Stimulated activated CD8-positive, alpha-beta memory T cell treated with anti-CD3 and anti-CD28 coated beads, Interleukin-4, amount 100 ng/mL, for 48 hours (primary cell): ENCODE results near the gene GTF2H3.
A peak's percentile ranks its signal among the peaks of the same experiment; 100 is the strongest.

Source experiments
- DNase-seq: peaks from one replicate; pipeline ENCODE4 v3.0.0-alpha.2; 2020

Gene GTF2H3

DNA sequence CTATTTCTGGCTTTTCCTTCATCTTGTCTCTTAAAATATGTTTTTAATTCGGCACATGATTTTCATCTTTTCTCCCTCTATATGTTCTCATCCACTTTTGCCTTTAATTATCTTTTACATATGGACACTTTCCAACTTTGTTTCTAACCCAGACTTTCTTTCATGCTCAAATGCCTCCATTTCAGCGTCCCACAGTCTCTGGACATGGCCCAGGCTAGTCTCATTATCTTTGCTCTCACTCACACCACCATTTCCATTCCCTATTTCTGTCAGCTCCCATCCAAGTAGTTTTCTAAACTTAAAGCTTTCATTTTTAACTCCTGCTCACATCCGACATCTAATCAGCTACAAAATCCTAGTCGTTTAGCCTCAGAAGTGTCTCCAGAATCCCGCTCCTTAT lies 14.8 kb downstream of the GTF2H3 start:
- no peak for DNase-seq

DNA sequence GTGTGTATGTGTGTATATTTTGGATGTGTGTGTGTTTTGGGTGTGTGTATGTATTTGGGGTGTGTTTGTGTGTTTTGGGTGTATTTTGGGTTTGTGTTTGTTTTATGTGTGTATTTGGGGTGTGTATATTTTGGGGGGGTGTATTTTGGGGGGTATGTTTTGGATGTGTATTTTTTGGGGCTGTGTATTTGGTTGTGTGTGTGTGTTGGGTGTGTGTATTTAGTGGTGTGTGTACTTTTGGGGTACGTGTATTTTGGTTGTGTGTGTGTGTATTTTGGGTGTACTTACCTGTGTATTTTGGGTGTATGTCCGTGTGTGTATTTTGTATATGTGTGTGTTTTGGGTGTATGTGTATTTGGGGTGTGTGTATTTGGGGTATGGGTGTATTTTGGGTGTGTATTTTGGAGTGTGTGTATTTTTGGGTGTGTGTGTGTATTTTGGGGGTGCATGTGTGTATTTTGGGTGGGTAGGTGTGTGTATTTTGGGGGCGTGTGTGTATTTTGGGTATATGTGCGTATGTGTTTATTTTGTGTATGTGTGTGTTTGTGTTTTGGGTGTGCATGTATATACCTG lies 20.6 kb downstream of the GTF2H3 start:
- no peak for DNase-seq

DNA sequence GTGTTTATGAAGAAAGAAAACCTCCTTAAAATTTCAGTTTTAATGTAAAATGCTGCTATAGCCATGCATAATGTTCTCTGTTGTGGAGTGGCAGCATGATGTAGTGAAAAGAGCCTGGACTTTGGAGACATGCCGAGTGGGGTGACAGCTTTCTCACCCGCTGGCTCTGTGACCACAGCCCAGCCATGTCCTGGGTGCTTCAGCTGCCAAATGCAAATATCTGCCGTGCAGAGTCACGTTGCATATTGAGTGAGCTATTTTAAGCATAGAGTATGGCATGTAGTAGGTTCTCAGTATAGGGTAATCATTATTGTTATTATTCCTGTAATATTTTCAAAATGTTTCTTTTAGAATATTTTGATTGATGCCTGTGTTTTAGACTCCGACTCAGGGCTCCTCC lies 21.8 kb downstream of the GTF2H3 start:
- no peak for DNase-seq

DNA sequence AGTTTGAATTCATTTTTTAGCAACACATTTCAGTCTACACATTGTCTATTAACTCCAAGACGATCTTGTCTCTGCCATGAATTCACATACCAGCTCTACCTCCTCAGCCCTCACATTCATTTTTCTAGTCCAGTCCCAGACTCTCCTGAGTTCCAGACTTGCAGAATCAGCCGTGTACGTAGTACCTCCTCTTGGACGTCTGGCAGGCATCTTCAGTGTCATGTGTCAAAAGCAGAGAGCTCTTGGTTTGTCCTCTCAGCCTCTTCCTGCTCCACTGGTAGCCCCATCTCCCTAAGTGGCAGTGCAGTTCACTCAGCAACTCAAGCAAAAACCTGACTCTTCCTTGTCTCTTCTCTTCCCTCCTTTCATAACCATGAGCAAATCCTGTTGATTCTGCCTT lies 22.8 kb downstream of the GTF2H3 start:
- no peak for DNase-seq

DNA sequence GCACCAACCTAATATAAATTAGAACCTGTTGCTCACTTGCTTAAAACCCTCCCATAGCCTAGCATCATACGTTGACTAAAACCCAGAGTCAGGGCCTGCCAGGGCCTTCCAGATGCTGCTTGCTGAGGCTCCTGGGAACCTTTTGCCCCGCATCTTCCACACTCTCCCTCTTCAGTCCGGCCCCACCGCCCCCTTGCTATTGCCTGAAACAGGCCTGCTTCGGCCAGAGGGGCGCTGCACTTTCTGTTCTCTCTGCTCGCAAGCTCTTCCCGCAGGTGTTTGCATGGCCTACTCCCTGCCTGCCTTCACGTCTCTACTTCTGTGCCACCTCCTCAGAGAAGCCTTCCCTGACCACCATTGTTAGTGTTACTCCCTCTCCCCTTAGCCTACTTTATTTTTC lies 23.6 kb downstream of the GTF2H3 start:
- DNase-seq: no peak

DNA sequence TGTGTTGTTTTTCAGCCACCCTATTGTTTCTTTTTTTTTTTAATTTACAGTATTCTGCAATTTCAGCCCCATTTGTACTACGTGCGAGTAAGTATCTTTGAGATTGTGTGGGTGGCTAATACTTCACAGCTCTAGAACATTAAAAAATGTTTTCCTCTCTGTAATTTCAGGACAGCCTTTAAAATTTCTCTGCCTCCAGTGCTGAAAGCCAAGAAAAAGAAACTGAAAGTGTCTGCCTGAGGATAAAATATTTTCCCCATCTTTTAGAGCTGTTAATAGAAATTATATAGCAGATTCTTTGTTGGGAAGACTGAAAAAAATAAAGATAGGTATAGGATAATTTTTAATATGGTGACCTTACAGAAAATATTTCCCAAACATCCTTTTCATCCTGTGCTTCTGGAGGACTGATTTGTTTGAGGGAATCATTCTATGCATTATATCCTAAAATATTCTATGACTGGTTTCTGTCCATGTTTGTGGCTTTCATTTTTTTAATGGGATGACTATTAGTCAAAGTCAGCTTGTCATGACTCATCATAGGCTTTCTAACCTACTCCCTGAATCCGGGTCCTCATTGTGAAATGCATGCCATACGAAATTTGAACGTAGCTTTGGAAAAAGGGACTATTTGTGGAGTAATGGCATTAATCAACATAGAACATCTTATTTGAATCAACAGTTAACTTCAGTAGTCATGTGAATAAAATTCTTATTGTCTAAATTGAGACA lies 26.5 kb downstream of the GTF2H3 start:
- DNase-seq: no peak

DNA sequence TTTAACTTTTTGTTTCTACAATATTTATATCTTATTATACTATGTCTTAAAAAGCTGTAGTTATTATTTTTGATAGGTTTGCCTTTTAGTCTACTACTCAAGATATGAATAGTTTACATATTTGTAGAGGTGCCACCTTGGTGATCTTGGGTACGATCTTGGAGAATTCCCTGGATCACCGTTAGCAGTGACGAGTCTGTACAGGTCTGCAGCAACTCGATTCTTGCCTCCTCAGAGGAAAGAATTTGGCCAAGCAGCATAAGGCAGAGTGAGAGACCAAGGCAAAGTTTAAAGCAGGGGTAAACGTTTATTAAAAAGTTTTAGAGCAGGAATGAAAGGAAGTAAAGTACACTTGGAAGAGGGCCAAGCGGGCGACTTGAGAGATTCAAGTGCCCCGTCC lies 34.1 kb downstream of the GTF2H3 start:
- DNase-seq: no peak

DNA sequence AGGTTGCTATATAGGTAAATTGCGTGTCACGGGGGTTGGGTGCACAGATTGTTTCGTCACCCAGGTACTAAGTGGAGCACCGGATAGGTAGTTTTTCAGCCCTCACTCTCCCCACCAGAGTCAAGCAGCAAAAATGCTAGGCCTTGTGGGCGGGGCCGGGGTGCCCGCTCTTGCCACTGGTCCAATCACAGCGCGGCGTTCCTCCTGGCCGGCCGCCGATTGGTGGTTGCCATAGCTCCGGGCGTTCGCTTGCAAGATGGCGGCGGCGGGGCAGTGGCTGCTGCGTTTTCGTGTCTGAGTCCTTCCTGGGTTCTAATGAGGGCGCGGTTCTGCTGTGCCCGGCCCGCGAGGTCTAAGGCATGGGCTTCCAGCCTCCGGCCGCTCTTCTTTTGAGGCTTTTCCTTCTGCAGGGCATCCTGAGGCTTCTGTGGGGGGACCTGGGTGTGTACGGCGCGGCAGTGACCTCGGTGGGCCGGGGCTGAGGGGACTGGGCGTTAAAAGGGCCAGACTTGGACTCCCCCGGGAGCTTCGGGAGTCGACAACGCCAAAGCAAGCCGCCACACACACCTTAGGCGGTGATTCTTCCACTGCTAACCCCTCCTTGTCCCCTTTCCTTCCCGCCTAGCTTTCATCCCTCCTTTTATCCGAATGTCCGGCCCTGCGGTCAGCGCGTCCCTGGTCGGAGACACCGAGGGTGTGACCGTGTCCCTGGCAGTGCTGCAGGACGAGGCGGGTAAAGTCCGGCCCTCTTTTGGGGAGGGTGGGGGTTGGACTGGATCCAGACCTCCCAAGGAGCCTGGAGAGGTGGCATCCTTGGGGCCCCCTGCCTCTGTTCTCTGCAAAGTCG lies 37.5 kb downstream of the GTF2H3 start, which contains the start of gene TCTN2:
TSS of gene TCTN2 (plus strand) at position 232 of the 847 bp plus-strand sequence. CDS start at position 360, 128 bp downstream.
- peak; percentile 97 for DNase-seq

DNA sequence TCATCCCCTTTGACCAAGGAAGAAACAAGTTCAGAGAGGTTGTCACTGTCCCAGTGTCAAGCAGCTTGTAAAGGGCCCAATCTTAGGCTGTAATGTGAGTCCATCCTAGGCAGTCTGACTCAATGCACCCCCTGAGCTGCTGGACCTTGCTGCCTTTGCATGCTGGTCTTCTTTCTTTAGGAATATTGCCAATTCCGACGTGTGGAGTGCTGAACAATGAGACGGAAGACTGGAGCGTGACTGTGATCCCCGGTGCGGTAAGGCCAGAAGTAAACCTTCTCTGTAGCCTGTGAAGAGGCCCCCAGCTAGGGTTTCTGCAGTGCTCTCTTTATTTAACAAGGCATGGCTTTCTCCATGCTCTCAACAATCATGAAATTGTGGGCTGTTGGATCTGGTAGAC lies 38.2 kb downstream of the GTF2H3 start:
- no peak for DNase-seq

DNA sequence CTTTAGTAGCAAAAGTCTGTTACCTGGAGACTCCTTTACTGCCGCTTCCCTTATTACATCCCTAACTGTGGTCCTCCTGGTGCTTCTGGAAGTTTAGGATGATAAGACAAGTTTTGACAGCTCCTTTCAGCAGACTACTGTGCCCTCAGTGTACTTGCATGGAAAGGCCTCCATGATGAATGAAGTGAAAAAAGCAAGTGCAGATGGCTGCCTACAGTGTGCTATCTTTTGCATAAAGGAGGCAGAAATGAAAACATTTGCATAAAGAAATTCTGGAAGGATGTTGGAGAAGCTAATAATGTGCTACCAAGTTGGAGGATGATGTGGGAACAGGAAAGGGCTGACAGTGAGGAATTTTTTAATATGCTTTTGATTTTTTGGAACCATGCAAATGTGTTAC lies 41.8 kb downstream of the GTF2H3 start:
- DNase-seq: no peak

DNA sequence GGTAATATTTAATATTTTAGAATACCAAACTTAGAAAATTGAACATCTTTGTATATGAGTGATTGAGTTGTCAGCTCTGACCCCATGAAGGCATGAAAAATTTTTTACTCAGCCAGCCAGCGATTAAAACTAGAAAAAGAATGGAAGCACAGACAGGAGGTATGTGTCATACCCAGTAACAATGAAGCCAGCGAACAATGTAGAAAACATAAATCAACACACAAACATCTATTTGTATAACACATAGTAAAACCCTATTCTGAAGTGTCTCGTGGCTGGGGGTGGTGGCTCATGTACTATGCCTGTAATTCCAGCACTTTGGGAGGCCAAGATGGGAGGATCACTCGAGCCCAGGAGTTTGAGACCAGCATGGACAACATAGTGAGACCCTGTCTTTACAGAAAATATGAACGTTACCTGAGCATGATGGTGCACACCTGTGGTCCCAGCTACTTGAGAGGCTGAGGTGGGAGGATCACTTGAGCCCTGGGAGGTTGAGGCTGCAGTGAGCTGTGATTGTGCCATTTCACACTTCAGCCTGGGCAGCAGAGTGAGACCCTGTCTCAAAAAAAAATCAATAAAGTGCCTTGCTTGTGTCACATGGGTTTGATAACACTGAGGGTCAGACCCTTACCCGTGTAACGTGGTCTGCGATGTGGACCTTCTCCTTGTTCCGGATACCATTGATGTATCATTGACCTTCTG lies 43.1 kb downstream of the GTF2H3 start:
- no peak for DNase-seq

DNA sequence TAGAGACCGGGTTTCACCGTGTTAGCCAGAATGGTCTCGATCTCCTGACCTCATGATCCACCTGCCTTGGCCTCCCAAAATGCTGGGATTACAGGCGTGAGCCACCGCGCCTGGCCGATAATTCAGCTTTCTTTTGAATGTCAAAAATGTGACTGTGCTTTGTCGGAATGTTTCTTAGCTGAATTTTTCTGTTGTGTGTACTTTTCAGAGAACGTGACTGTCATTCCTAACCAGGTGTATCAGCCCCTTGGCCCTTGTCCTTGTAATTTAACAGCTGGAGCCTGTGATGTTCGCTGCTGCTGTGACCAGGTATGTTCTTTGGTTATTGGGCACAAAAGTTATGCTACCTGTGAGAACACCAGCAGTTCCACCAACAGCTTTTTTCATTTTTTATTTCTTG lies 45.4 kb downstream of the GTF2H3 start:
- no peak for DNase-seq

DNA sequence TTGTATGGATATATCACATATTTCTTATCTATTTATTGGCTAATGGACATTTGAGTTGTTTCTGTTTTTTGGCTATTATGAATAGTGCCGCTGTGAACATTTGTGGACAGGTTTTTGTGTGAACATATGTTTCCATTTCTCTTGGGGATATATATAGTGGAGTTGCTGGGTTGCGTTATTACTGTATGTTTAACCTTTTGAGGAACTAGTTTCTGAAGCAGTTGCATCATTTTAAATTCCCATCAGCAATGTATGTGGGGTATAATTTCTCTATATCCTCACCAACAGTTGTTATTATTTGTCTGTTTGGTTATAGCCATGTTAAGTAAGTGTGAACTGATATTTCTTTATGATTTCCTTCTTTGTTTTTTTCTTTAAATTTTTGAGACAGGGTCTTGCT lies 48.0 kb downstream of the GTF2H3 start:
- DNase-seq: no peak

DNA sequence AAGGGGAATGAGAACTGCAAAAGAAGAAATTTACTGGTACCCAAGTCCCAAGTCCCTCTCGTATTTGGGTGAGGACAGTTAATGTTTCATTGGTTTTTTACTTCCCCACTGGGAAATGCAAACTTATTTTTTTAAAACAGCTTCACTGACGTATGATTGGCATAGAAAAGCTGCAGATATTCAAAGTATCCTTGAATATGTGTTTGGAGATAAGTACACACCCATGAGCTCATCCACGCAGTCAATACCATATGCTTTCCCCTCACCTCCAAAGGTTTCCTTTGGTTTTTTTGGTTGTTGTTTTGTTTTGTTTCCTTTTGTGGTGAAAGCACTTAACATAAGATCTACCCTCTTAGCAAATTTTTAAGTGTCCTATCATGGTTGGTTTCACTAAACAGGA lies 50.3 kb downstream of the GTF2H3 start:
- no peak for DNase-seq

DNA sequence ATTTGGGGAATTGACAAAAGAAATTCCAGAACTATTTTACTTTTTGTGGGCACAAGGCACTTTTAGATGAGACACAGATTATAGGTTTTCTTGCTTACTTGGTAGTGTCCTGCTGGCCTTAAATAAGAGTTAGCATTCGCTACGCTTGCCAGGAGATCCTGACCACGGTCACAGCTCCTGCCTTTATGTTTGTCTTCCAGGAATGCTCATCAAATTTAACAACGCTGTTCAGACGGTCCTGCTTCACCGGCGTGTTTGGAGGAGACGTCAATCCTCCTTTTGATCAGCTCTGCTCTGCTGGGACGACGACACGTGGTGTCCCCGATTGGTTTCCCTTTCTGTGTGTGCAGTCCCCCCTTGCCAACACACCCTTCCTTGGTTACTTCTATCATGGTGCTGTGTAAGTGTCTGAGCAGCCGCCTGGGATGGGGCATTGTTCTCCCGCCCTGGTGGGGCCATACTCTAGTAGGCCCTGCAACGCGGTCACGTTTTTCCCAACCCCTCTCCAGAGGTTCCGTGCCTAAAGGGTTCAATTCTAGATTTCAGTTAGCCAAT lies 53.1 kb downstream of the GTF2H3 start:
- DNase-seq: no peak

DNA sequence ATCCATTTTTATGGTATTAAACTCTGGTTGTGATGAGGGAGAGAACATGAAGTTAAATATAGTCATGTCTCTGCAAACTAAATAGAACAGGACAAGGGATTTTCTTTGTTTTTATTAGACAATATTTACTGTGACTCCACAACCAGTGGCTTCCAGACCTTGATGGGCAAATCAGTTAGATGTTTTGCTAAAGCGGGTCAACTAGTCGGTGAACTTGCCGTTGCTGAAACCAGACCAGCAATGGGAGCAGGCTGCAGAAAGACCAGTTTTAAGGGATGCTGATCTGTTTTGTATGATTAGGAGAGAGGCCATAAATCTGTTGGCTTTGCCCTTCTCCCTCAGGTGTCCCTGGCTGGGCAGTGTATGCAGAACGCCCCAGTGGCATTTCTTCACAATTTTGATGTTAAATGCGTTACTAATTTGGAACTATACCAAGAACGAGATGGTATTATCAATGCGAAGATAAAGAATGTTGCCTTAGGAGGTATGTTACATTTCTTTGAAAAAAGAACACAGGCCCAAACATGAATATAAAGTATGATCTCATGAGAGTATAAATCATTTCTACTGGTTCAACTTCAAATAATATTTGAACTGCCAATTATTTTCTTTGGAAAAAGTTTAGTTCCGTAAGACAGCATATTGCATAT lies 56.7 kb downstream of the GTF2H3 start:
- DNase-seq: no peak

DNA sequence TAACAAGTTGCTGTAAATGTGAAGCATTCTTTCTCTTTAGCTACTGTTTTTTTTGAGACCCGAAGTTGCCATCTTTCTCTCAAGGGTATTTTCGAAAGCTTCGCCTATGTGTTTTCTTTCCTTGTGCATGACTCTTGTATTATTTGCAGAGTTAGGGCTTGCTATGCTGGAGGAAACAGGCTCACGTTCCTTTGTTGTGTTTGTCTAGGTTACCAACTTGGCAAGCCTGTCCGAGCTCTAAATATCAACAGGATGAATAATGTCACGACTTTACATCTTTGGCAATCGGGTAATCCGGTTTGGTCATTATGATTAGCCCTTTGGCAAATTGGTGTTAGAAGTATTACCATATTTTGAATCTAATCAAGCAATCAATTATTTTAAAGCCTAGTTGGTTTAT lies 62.6 kb downstream of the GTF2H3 start:
- no peak for DNase-seq

DNA sequence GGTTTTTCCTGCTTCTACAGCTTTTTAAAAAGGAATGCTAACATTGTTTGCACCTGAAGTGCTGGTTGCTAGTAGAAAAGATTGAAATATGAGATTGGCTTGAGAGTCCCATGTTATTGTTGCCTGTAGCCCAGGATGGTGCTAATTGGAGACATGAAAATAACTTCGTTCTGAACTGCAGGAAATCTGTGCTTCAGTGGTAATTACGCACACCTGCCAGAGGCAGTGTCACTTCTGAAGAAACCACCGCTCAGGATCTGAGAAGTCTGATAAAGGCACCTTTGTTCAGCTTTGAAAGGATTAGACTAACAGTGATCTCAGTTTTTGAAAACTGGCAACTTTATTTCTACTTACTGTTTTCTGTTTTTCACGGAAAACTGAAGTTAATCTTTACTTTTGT lies 63.0 kb downstream of the GTF2H3 start:
- no peak for DNase-seq

DNA sequence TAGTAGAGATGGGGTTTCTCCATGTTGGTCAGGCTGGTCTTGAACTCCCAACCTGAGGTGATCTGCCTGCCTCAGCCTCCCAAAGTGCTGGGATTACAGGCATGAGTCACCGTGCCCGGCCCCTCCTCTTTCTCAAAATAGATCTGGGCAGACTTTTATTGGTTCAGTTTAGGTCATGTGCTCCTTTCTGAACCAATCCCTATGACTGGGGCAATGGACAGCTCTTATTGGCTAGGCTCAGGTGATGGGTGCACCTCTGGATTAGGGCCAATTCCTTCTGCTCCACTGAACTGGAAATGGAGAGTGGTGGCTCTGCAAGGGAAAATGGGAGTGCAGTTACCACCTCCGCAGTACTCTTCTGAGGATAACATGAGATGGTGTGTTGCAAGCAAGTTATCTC lies 72.3 kb downstream of the GTF2H3 start:
- DNase-seq: no peak

DNA sequence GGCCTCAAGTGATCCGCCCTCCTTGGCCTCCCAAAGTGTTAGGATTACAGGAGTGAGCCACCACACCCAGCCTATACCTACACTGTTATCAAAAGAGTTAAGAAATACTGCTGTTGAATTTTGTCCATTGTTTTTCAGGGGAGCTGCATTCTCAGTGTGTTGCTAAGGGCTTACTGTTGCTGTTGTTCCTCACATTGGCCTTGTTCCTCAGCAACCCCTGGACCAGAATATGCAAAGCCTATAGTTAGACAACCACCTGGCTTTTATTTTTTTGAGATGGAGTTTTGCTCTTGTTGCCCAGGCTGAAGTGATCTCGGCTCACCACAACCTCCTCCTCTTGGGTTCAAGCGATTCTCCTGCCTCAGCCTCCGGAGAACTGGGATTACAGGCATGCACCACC lies 73.8 kb downstream of the GTF2H3 start:
- no peak for DNase-seq
